Measurements from ENCODE around the gene CDK4. TPM values are rescaled to one million over a fixed set of nuclear protein-coding genes. Genes with fewer than 3 reads are reported as not detected.

The CDK4 gene
- total RNA-seq, 1 experiment from 2014 or later: 218 TPM

GRCh38 chr12:57724936-57725740 is 27.0 kb downstream of the CDK4 start:
- Histone ChIP-seq H3K56ac (ENCODE audit: insufficient read length, low read depth, low read length) (no peak overlapping the region), H4K20me1 (ENCODE audit: control insufficient read depth, insufficient read depth, insufficient read length) (no peaks in the 10 kb centered on the region), H3K23me2 (ENCODE audit: insufficient read length, low read depth, low read length, poor library complexity, severe bottlenecking) (peaks cover 14% of the 10 kb centered on the region), H2BK120ac (ENCODE audit: low read depth, low read length, poor library complexity, severe bottlenecking) (no peak overlapping the region), H3K27ac (ENCODE audit: insufficient read length, low read depth, low read length) (no peak overlapping the region), H4K8ac (replicated peaks; ENCODE audit: insufficient read length, low read depth, low read length) (no peak overlapping the region), H3K79me2 (ENCODE audit: insufficient read depth, low read length) (no peaks in the 10 kb centered on the region), H3T11ph (ENCODE audit: low read length) (no peak overlapping the region), H3K18ac (ENCODE audit: insufficient read length, low read depth, low read length) (no peak overlapping the region), H2BK12ac (ENCODE audit: insufficient read length, low read depth, low read length) (no peak overlapping the region), H2BK15ac (ENCODE audit: low read depth, low read length) (no peak overlapping the region), H3K79me1 (ENCODE audit: insufficient read depth, low read depth, low read length, poor library complexity, severe bottlenecking) (no peaks in the 10 kb centered on the region), H4K5ac (ENCODE audit: insufficient read length, low read depth, low read length) (no peak overlapping the region), H3K14ac (ENCODE audit: insufficient read depth, low read length) (no peak overlapping the region), H3K9ac (ENCODE audit: extremely low read depth, insufficient read length, low read length) (no peak overlapping the region), H3K4ac (ENCODE audit: low read depth, low read length) (no peak overlapping the region), H3K23ac (ENCODE audit: insufficient read length, low read depth, low read length) (no peak overlapping the region), H3K4me1 (ENCODE audit: insufficient read depth, low read length) (no peaks in the 10 kb centered on the region; the same call in 1 of the 2 replicates), H3K4me2 (ENCODE audit: insufficient read depth, insufficient read length, low read length) (peak overlapping the region; percentile 96), H2BK5ac (ENCODE audit: insufficient read length, low read length) (no peak overlapping the region), H2AK5ac (ENCODE audit: insufficient read length, low read length) (no peak overlapping the region), H3K27me3 (ENCODE audit: insufficient read depth, low read length) (peaks cover 20% of the 10 kb centered on the region; the same call in 1 of the 2 replicates), H2AFZ (ENCODE audit: low read length) (no peak overlapping the region), H2BK20ac (ENCODE audit: low read depth, low read length, poor library complexity, severe bottlenecking) (no peak overlapping the region), H4K91ac (ENCODE audit: insufficient read length, low read depth, low read length) (no peak overlapping the region), H3K9me3 (ENCODE audit: control insufficient read depth, low read depth, low read length) (no peaks in the 10 kb centered on the region)
- Mint-ChIP-seq H3K36me3 (ENCODE audit: insufficient read depth in 1 of 3, low read depth in 3 of 3) (peaks cover 0 to 16% (median 5%) of the 10 kb centered on the region in 3 experiments; a peak in 4 of 7 replicates), H3K4me3 (peak overlapping the region in 1 of 2 experiments; percentile 47; a peak in 1 of 5 replicates), H3K9me3 (no peaks in the 10 kb centered on the region; a peak in 1 of 5 replicates), H3K27me3 (ENCODE audit: low read depth) (peaks cover 68% of the 10 kb centered on the region), H3K4me1 (peaks cover 12 to 17% of the 10 kb centered on the region in 2 experiments), H3K27ac (no peak overlapping the region)
- no peak for TF ChIP-seq CTCF (conservative IDR thresholded peaks at IDR 0.05)
- no peak for DNase-seq
- no CpG with 5 or more reads among the region's 11 CpGs for WGBS (ENCODE audit: extremely low coverage, insufficient read length, low lambda C conversion rate)

Data from H9 (cell line).